GDM1 (cell line): ENCODE data around the gene C20orf204.
"Not testable (repeated sequence)": the region's sequence is repeated elsewhere in the genome, so short reads cannot be mapped to it uniquely, and the experiment has no call there.

Experiments
- DNase-seq: peaks from one replicate; lab custom pipeline; 2025; lab: John Stamatoyannopoulos, UW

The C20orf204 gene

DNA sequence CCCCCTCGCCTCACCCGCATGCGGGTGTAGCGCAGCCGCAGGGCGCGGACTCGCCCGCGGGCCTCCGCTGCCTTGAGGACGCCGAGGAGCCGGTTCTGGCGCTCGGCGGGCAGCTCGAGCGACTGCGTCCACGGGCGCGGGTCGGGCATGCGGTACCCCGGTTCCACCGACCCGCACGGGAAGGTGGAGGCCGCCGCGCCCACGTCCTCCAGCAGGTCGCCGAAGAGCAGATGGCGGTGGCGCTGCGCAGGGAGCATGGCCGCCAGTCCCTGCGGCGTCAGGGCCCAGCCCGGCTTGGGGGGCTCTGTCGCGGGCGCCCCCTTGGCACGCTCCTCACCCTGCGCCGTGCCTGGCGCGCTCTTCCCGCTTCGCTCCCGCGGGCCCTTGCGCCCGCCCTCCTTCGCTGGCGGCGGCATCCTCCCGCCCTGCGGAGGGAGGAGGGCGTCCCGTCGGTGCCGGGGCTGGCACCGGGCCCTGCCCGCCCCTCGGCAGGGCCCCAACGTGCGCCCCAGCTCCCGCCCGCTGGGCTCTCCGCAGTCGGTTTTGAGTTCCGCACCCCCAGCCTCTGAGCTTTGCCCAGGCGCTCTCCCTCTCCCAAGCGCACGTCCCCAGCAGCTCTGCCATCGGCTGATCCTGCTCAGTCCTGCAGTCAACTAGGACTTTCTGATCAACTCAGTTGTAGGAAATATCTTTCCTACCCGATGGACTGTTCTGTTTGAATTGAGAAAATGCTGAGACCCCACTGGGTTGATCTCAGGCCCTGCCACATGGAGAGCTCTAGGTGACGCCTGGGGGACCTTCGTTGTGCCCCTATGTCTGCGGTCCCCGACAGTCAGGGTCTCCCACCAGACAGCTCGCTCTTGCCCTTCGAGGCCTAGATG lies 48.1 kb downstream of the C20orf204 start, which contains the start of gene LKAAEAR1:
Gene LKAAEAR1 (minus strand): TSS at position 595 of the 881 bp plus-strand sequence. CDS start 179 bp downstream, at position 416.
- no peak for DNase-seq

DNA sequence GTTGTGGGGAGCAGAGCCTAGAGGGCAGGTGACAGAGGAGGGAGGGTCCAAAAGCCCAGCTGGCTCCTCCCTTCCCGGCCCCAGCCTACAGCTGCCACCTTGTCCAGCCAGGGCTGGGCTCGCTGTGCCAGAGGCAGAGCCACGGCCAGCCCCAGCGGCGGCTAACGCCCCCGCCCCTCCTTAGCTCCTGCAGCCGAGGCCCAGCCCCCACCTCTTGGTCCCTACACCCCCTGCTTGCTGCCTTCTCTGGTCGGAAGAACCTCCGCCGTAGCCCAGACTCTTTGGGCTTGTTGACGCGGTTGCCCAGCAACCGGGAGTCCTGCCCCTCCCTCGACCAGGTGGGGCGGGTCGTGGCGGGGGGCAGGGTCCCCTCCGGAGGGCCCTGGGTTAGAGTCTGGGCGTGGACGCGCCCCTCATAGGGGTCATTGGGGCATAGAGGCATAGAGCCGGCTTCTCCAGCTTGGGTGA lies 48.7 kb downstream of the C20orf204 start:
- no peak for DNase-seq

DNA sequence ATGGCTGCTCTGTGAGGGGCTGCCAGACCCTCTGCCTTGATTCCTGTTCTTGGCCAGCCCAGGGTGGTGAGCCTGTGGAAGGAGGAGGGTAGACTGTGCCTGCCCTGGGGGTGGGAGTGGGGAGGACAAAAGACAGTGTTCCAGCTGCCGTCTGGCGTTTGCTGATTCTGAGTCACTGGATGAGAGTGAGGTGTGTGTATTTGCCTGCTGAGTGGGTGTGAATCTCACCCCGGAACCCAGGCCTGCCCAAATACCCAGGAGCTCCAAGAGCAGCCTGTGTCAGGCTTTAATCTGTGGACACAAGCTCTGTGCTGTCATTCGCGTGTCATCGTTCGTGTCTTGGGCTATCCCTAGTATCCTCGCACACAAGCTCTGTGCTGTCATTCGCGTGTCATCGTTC lies 50.8 kb downstream of the C20orf204 start:
- DNase-seq, result no peak

DNA sequence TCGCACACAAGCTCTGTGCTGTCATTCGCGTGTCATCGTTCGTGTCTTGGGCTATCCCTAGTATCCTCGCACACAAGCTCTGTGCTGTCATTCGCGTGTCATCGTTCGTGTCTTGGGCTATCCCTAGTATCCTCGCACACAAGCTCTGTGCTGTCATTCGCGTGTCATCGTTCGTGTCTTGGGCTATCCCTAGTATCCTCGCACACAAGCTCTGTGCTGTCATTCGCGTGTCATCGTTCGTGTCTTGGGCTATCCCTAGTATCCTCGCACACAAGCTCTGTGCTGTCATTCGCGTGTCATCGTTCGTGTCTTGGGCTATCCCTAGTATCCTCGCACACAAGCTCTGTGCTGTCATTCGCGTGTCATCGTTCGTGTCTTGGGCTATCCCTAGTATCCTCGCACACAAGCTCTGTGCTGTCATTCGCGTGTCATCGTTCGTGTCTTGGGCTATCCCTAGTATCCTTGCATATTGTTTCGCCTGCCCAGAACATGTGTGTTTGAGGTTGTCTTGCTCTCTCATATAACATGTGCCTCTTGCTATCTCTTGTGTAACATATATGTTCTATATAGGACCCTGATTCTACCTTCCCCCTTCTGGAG lies 51.3 kb downstream of the C20orf204 start:
- not testable (repeated sequence) for DNase-seq

DNA sequence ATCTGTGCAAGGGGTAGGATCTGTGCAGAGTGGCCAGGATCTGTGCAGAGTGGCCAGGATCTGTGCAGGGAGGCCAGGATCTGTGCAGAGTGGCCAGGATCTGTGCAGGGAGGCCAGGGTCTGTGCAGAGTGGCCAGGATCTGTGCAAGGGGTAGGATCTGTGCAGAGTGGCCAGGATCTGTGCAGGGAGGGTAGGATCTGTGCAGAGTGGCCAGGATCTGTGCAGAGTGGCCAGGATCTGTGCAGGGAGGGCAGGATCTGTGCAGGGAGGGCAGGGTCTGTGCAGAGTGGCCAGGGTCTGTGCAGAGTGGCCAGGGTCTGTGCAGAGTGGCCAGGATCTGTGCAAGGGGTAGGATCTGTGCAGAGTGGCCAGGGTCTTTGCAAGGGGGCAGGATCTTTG lies 52.6 kb downstream of the C20orf204 start:
- DNase-seq, result not testable (repeated sequence)
